ENCODE data around the gene VN1R5. TPM values are rescaled to one million over a fixed set of nuclear protein-coding genes. Genes with fewer than 3 reads are reported as not detected.

Gene VN1R5
- total and polyA plus RNA-seq, 9 of the 15 experiments (the other 6 are each of a cell fraction or from before 2014, with no cell fraction given) = not detected

DNA sequence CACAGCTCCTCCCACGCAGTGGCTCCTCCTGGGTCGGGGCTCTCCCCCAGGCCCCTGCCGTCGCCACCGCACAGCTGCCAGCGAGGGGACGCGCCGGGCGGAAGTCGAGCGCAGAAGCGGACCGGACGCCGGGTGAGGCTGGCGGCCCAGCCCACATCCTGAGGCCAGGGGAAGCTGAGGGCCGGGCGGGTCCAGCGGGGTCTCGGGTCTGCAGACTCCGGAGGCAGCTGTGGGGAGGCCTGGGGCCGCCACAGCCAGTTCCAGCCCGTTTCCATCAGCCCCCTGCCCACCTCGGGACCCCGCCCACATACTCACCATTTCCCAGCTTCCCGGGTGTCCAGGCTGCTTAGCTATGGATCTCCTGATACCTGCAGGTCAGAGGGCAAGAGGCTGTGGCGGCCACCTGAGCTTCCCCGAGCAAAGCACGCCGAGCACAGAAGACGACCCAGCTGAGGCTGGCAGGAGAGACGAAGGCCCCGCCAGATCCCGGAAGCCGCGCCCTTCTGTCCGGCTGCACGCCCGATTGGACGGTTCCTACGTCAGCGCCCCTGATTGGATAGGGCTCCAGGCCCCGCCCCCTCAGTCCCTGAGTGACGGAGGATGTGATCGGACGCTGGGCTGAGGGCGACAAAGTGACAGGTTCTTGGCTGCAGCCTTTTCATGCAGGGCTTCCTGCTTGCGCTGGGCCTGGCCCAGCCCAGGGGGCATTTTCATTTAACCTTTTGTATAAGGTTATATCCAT is 45.3 kb upstream of the VN1R5 start (continued):
- TF ChIP-seq NR2C1 (IDR thresholded peaks at IDR 0.05) (no peak), NR2C1 (tag; IDR thresholded peaks at IDR 0.05) (0 out of 2 replicates have a peak, but pooled peaks have one; percentile 43), CSDE1 (IDR thresholded peaks at IDR 0.05) (no peak), RFX1 (IDR thresholded peaks at IDR 0.05) (no peak), BMI1 (IDR thresholded peaks at IDR 0.05; ENCODE audit: low read length) (no peak), SMARCC2 (IDR thresholded peaks at IDR 0.05; ENCODE audit: low read depth) (no peak), CEBPG (CRISPR knock-in tag; IDR thresholded peaks at IDR 0.05) (no peak), CEBPG (tag; conservative IDR thresholded peaks at IDR 0.05 in 1 of 2, IDR thresholded peaks at IDR 0.05 in 1 of 2) (no peak), ARID1B (IDR thresholded peaks at IDR 0.05) (no peak), ESRRB (CRISPR knock-in tag; IDR thresholded peaks at IDR 0.05; ENCODE audit: borderline replicate concordance) (no peak), CREM (IDR thresholded peaks at IDR 0.05; ENCODE audit: low read depth) (peak; percentile 92), KDM4B (IDR thresholded peaks at IDR 0.05; ENCODE audit: borderline replicate concordance in 2 of 2, low read depth in 1 of 2) (no peak; a peak in 1 of 4 replicates), PRMT5 (CRISPR knock-in tag; IDR thresholded peaks at IDR 0.05) (peak; percentile 52; the same call in 1 of the 2 replicates), SP1 (CRISPR knock-in tag; IDR thresholded peaks at IDR 0.05) (peak; percentile 87)
- TF ChIP-seq, protein P1, sequence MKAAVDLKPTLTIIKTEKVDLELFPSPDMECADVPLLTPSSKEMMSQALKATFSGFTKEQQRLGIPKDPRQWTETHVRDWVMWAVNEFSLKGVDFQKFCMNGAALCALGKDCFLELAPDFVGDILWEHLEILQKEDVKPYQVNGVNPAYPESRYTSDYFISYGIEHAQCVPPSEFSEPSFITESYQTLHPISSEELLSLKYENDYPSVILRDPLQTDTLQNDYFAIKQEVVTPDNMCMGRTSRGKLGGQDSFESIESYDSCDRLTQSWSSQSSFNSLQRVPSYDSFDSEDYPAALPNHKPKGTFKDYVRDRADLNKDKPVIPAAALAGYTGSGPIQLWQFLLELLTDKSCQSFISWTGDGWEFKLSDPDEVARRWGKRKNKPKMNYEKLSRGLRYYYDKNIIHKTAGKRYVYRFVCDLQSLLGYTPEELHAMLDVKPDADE (conservative IDR thresholded peaks at IDR 0.05; ENCODE audit: control insufficient read depth, low read depth, low read length) = peak; percentile 73
- TF ChIP-seq, protein P2, sequence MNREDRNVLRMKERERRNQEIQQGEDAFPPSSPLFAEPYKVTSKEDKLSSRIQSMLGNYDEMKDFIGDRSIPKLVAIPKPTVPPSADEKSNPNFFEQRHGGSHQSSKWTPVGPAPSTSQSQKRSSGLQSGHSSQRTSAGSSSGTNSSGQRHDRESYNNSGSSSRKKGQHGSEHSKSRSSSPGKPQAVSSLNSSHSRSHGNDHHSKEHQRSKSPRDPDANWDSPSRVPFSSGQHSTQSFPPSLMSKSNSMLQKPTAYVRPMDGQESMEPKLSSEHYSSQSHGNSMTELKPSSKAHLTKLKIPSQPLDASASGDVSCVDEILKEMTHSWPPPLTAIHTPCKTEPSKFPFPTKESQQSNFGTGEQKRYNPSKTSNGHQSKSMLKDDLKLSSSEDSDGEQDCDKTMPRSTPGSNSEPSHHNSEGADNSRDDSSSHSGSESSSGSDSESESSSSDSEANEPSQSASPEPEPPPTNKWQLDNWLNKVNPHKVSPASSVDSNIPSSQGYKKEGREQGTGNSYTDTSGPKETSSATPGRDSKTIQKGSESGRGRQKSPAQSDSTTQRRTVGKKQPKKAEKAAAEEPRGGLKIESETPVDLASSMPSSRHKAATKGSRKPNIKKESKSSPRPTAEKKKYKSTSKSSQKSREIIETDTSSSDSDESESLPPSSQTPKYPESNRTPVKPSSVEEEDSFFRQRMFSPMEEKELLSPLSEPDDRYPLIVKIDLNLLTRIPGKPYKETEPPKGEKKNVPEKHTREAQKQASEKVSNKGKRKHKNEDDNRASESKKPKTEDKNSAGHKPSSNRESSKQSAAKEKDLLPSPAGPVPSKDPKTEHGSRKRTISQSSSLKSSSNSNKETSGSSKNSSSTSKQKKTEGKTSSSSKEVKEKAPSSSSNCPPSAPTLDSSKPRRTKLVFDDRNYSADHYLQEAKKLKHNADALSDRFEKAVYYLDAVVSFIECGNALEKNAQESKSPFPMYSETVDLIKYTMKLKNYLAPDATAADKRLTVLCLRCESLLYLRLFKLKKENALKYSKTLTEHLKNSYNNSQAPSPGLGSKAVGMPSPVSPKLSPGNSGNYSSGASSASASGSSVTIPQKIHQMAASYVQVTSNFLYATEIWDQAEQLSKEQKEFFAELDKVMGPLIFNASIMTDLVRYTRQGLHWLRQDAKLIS (CRISPR knock-in tag; IDR thresholded peaks at IDR 0.05) = no peak
- TF ChIP-seq, protein P3, sequence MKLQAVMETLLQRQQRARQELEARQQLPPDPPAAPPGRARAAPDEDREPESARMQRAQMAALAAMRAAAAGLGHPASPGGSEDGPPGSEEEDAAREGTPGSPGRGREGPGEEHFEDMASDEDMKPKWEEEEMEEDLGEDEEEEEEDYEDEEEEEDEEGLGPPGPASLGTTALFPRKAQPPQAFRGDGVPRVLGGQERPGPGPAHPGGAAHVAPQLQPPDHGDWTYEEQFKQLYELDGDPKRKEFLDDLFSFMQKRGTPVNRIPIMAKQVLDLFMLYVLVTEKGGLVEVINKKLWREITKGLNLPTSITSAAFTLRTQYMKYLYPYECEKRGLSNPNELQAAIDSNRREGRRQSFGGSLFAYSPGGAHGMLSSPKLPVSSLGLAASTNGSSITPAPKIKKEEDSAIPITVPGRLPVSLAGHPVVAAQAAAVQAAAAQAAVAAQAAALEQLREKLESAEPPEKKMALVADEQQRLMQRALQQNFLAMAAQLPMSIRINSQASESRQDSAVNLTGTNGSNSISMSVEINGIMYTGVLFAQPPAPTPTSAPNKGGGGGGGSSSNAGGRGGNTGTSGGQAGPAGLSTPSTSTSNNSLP (IDR thresholded peaks at IDR 0.05; ENCODE audit: borderline replicate concordance, low read depth, low read length) = no peak
- TF ChIP-seq, protein P4, sequence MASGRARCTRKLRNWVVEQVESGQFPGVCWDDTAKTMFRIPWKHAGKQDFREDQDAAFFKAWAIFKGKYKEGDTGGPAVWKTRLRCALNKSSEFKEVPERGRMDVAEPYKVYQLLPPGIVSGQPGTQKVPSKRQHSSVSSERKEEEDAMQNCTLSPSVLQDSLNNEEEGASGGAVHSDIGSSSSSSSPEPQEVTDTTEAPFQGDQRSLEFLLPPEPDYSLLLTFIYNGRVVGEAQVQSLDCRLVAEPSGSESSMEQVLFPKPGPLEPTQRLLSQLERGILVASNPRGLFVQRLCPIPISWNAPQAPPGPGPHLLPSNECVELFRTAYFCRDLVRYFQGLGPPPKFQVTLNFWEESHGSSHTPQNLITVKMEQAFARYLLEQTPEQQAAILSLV (tag; IDR thresholded peaks at IDR 0.05) = no peak

Data from K562 (cell line).